Psoas muscle (tissue), 8 donors: Measurements from ENCODE around the gene RAC3. TPM values are rescaled to one million over a fixed set of nuclear protein-coding genes. Genes with fewer than 3 reads are reported as not detected.

Experiments
- ATAC-seq, 4 donors: fragments of 200-7000 bp; cut with Tn5 transposase; one replicate each; pipeline ENCODE4 v1.9.1; 2020; ENCODE audit warnings: moderate library complexity in 3 of 4, mild to moderate bottlenecking in 2 of 4
- DNase-seq, 2 donors: peaks; one replicate each; pipeline ENCODE4 v3.0.0-alpha.2; 2020
- H3K27ac ChIP-seq: fragments of 200-600 bp; one replicate; pipeline ENCODE4 v1.8.0; 2022
- H3K27me3 ChIP-seq, 3 donors: fragments of 200-600 bp in 1 of 3; one replicate each; pipeline versions ENCODE4 v1.6.1 to v1.8.0; 2013 to 2022; ENCODE audit warnings: low read length in 2 of 3, mild to moderate bottlenecking in 2 of 3, moderate library complexity in 1 of 3; ENCODE audit not compliant: insufficient read depth in 3 of 3
- H3K36me3 ChIP-seq, 2 donors: fragments of 200-600 bp in 1 of 2; one replicate each; pipeline versions ENCODE4 v1.6.1 to v1.8.0; 2013 to 2022; ENCODE audit warnings: low read depth in 1 of 2, mild to moderate bottlenecking in 1 of 2, moderate library complexity in 1 of 2; ENCODE audit not compliant: insufficient read depth in 1 of 2
- H3K4me1 ChIP-seq: fragments of 200-600 bp; one replicate; pipeline ENCODE4 v1.8.0; 2022
- H3K4me3 ChIP-seq: fragments of 200-600 bp; one replicate; pipeline ENCODE4 v1.8.0; 2022; ENCODE audit warnings: mild to moderate bottlenecking
- H3K9me3 ChIP-seq: fragments of 200-600 bp; one replicate; pipeline ENCODE4 v1.8.0; 2022
- CTCF ChIP-seq: fragments of 200-600 bp; IDR thresholded peaks from one replicate; pipeline ENCODE4 v1.8.0; 2022; ENCODE audit warnings: antibody characterized with exemption
- WGBS, 3 donors: extraction: QIAGEN DNeasy Blood & Tissue Kit; methylation state at CpG; one replicate each; pipeline versions ENCODE4 v1.1.6 to v1.1.7; 2013; 5-methylcytosine and 5-hydroxymethylcytosine counted together
- intact Hi-C, 2 donors: fragments of 100-400 bp; cut with DNase I; formaldehyde crosslinking; loops; one replicate each; pipeline versions ENCODE4 v1.11.0 to v1.14.2; 2022
- polyA plus RNA-seq, 3 donors: library from polyadenylated mRNA; stranded (reverse); fragments of 200-250 nt; gene quantifications; one replicate each; pipeline ENCODE4 v1.2.3, GENCODE V29; 2013
- total RNA-seq, 4 donors: library from RNA; stranded (reverse); fragmentation: NEBNext Ultra II Directional in 2 of 4; extraction: Animal tissue kit (Norgen Biotek cat#: 25700) in 2 of 4; gene quantifications; one replicate each; pipeline versions ENCODE4 v1.2.1 to v1.2.4, GENCODE V29; 2021 to 2023
- donor health status: healthy with polysubstance abuse.
- donor health status: DM: no; HTN: no; CAD: no; lungs with moderate emphysema.
- donor health status: Bipolar disorder and iron deficiency.
- donor health status: healthy.
- donor health status: DM: yes; HTN: yes; CAD: no.
- donor health status: DM: no; HTN: no; CAD: no.
- donor health status: DM: no; HTN: no; CAD: no.
- donor health status: DM: yes; HTN: yes; CAD: no.

Gene RAC3
- total and polyA plus RNA-seq, 7 donors = 0.05 to 0.83 TPM; not detected in 5

GRCh38 chr17:82076018-82076784 lies 44.7 kb downstream of the RAC3 start:
- WGBS, 3 donors = 81 to 83% (median 82%) methylated on average over 25 of the region's 25 CpGs
- intact Hi-C loops = no loop called here
- DNase-seq (peak in 1 of 2 donors; percentile 24), ATAC-seq (no peak)
- no peak overlapping the region for H3K4me3 ChIP-seq
- H3K36me3 ChIP-seq = peaks cover 0 to 23% of the 10 kb centered on the region in 2 donors
- no peaks in the 10 kb centered on the region for H3K4me1 ChIP-seq
- no peaks in the 10 kb centered on the region for H3K27me3 ChIP-seq
- no peak overlapping the region for H3K27ac ChIP-seq
- no peak for TF ChIP-seq CTCF
- no peaks in the 10 kb centered on the region for H3K9me3 ChIP-seq

GRCh38 chr17:82076785-82077591 lies 45.5 kb downstream of the RAC3 start:
- TF ChIP-seq CTCF = no peak
- H3K4me1 ChIP-seq = no peaks in the 10 kb centered on the region
- no peak overlapping the region for H3K27ac ChIP-seq
- DNase-seq = peak in 1 of 2 donors; percentile 56
- intact Hi-C loops = no loop called here
- peak in 3 of 4 donors; percentile 16 to 28 (median 19) for ATAC-seq
- 59 to 69% (median 64%) methylated on average over 20 to 21 of the region's 21 CpGs for WGBS, 3 donors
- H3K9me3 ChIP-seq = no peaks in the 10 kb centered on the region
- H3K36me3 ChIP-seq = peaks cover 0 to 31% of the 10 kb centered on the region in 2 donors
- no peak overlapping the region for H3K4me3 ChIP-seq
- H3K27me3 ChIP-seq = no peaks in the 10 kb centered on the region

GRCh38 chr17:82077617-82078358 lies 46.3 kb downstream of the RAC3 start:
- no peaks in the 10 kb centered on the region for H3K4me1 ChIP-seq
- H3K27me3 ChIP-seq = no peaks in the 10 kb centered on the region
- ATAC-seq = peak in 2 of 4 donors; percentile 6 to 20
- no peak overlapping the region for H3K27ac ChIP-seq
- WGBS, 3 donors = 54 to 62% (median 57%) methylated on average over 27 to 28 of the region's 28 CpGs
- TF ChIP-seq CTCF = no peak
- no peak overlapping the region for H3K4me3 ChIP-seq
- DNase-seq = peak; percentile 55 to 57
- no peaks in the 10 kb centered on the region for H3K9me3 ChIP-seq
- intact Hi-C loops = no loop called here
- peaks cover 0 to 39% of the 10 kb centered on the region in 2 donors for H3K36me3 ChIP-seq

- no peak for ATAC-seq
- H3K4me3 ChIP-seq = no peak overlapping the region
- WGBS, 3 donors = 89 to 94% (median 92%) methylated on average over 18 of the region's 18 CpGs
Observed at GRCh38 chr17:82078433-82078832, 47.0 kb downstream of the RAC3 start.

More at GRCh38 chr17:82078433-82078832, 47.0 kb downstream of the RAC3 start:
- TF ChIP-seq CTCF = no peak
- Histone ChIP-seq H3K27me3 (no peaks in the 10 kb centered on the region), H3K4me1 (no peaks in the 10 kb centered on the region), H3K36me3 (peaks cover 0 to 46% of the 10 kb centered on the region in 2 donors), H3K9me3 (no peaks in the 10 kb centered on the region), H3K27ac (no peak overlapping the region)
- intact Hi-C loops = no loop called here
- no peak for DNase-seq
